Uterine smooth muscle cell (primary cell): ENCODE results near the gene CDC37L1. TPM values are rescaled to one million over a fixed set of nuclear protein-coding genes. Genes with fewer than 3 reads are reported as not detected.

Experiments
- total RNA-seq: library from RNA; depleted of rRNA; stranded (reverse); fragments of >200 nt; gene quantifications from 2 replicates; pipeline ENCODE4 v1.2.3, GENCODE V29; 2014

CDC37L1 gene
- 23.7 and 24.8 TPM in 2 replicates for total RNA-seq

DNA sequence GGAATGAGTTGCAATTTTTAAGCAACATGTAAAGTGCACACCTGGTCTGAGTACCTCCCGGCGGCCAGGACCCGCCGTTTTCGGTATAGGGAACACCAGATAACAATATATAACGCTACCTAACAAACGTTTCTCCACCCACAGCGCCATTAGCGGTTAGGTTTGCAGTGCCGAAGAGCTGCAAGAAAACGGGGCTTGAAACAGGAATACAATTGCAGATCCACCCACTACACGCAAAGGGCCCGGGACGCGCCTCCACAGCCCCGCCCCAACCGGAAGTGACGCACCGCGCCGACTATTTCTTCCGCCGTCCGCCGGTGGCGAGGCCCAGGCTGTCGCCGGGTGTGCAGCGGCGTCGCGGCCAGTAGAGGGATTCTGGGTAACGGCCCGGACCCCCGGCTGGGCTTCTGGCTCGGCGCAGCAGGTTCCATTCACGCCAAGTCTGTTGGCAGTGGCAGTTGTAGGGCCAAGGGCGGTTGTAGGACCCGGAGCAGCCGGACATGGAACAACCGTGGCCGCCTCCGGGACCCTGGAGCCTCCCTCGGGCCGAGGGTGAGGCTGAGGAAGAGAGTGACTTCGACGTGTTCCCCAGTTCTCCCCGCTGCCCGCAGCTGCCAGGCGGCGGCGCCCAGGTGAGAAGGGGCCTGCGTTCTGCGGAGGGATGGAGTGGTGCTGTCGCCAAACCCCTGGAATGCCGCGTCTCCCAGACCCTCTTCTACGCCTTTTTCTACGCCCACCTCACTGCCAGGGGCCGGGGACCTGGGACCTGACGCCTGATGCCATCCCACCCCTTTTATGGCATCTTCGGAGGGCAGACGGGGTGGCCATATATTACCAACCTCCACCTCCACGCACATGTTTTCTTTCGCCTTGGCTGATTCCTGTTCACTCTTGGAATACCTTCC lies at the start of gene CDC37L1:
TSS of gene CDC37L1 (plus strand) at position 302 of the 905 bp plus-strand sequence. CDS start at position 501, 199 bp downstream.

DNA sequence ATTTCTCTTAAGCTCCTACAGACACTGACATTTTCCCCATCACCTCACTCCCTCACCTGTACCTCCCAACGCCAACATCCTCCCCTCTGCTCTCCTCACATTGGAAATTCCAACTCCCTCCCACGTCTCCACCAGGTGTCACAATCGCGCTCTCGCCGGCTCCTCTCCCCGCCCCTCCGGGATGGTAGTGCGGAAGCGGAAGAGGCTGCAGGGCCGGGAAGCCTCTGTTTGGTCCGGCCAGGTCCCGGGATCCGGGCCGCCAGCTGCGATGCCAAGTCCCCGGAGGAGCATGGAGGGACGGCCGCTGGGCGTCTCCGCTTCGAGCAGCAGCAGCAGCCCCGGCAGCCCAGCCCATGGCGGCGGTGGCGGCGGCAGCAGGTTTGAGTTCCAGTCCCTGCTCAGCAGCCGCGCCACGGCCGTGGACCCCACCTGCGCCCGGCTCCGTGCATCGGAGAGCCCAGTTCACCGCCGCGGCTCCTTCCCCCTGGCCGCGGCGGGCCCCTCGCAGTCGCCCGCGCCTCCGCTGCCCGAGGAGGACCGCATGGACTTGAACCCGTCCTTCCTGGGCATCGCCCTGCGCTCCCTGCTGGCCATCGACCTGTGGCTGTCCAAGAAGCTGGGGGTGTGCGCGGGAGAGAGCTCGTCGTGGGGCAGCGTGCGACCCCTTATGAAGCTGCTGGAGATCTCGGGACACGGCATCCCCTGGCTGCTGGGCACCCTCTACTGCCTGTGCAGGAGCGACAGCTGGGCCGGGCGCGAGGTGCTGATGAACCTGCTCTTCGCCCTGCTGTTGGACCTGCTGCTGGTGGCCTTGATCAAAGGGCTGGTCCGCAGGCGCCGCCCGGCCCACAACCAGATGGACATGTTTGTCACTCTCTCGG lies 17.0 kb upstream of the CDC37L1 start, which contains the start of gene PLPP6:
TSS of gene PLPP6 (plus strand) at position 187 of the 881 bp plus-strand sequence. CDS start at position 269, 82 bp downstream.

GRCh38 chr9:4666042-4666699 lies 13.2 kb upstream of the CDC37L1 start, which contains the start of gene SPATA6L:
Gene SPATA6L (minus strand): TSS chr9:4666480. CDS start chr9:4666250, 230 bp downstream.

GRCh38 chr9:4740638-4741364 lies 61.4 kb downstream of the CDC37L1 start, which contains the start of gene AK3:
Gene AK3 (minus strand): TSS chr9:4741202. CDS start chr9:4741087, 115 bp downstream.

Other genes with a start within 250 kb of the CDC37L1 start
- gene SLC1A1, start 189.1 kb upstream of the CDC37L1 start, total RNA-seq, result 15.7 and 21.1 TPM in 2 replicates
- gene PLPP6, start 17.3 kb upstream of the CDC37L1 start, total RNA-seq, result 6.8 and 7.9 TPM in 2 replicates
- 0.22 and 1.1 TPM in 2 replicates for gene SPATA6L, start 13.1 kb upstream of the CDC37L1 start, total RNA-seq
- gene AK3, start 61.6 kb downstream of the CDC37L1 start, total RNA-seq, result 41.5 and 53.7 TPM in 2 replicates
- 11.2 and 13.3 TPM in 2 replicates for gene RCL1, start 113.4 kb downstream of the CDC37L1 start, total RNA-seq